GM21723 (cell line): ENCODE measurements around the gene ADAMTSL1.

Source experiments
- ATAC-seq: cut with Tn5 transposase; IDR thresholded peaks from one replicate; pipeline ENCODE4 v1.9.1; 2021; ENCODE audit warnings: mild to moderate bottlenecking, moderate library complexity; ENCODE audit not compliant: unreplicated experiment

Gene ADAMTSL1

DNA sequence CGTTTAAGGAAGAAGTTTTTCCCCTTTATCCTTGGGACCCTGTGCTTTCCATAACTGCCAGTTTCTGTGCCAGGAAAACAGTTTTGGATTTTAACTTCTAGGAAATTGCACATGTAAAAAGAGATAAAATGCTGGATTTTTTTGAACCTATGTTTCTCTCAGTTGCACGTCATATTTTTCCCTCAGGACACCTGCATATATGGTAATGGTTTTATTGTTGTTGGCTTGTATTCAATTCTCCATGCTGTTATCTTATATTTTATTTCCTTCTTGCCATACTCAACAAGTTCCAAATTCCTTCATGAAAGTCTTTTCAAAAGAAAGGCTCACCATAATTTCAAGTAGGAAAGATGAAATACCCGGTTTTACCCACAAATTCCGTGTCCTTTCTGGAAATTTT is 7.9 kb upstream of the ADAMTSL1 start:
- ATAC-seq, result no peak

GRCh38 chr9:18467696-18468095 is 6.3 kb upstream of the ADAMTSL1 start:
- ATAC-seq, result no peak

- ATAC-seq, result no peak
Measured at GRCh38 chr9:18472435-18472834, 1.5 kb upstream of the ADAMTSL1 start.

GRCh38 chr9:18472841-18473251 is 1.1 kb upstream of the ADAMTSL1 start:
- ATAC-seq, result no peak

DNA sequence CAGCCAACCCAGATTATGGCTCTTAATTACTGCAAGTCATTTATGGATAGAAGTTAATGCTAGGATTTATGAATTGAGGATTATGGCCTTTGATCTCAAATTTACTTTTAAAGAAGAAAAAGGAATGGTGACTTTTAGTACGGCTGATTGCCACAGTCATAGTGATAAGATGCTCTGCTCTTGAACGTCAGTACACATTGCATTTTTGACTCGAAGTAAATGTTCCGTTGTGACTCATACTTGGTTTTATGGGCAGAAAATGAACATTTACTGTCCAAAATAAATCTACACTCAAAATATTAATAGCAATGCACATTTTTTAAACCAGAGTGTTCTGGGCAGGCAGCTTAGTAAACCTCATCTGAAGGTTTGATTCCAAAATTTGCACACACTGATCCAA is 830 bp downstream of the ADAMTSL1 start:
- ATAC-seq, result no peak

- ATAC-seq, result no peak
Measured at GRCh38 chr9:18477121-18477660, 3.2 kb downstream of the ADAMTSL1 start.

GRCh38 chr9:18477719-18478118 is 3.8 kb downstream of the ADAMTSL1 start:
- ATAC-seq, result no peak

- ATAC-seq, result no peak
Measured at GRCh38 chr9:18478501-18479361, 4.8 kb downstream of the ADAMTSL1 start.

- ATAC-seq, result no peak
Measured at GRCh38 chr9:18479405-18479804, 5.5 kb downstream of the ADAMTSL1 start.

GRCh38 chr9:18480662-18481093 is 6.7 kb downstream of the ADAMTSL1 start:
- ATAC-seq, result no peak

- ATAC-seq, result no peak
Measured at GRCh38 chr9:18482371-18482770, 8.4 kb downstream of the ADAMTSL1 start.

DNA sequence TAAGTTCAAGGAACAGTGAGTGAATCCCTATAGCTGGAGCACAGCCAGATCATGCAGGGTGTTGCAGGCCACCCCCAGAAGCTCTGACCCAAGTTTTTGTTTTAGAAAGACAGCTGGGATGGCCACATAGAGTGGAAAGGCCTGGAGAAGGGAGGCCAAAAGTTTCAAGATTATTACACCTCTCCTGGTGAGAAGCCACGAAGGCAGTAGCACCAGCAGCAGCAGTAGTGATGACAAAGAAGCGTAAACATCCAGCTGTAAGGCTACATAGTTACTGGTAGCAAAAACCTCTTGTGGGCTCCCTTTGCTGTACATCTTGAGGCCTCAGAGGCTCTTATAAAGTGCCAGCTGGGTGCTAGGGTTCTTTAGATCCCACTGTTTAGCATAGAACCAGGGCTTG is 11.8 kb downstream of the ADAMTSL1 start:
- ATAC-seq, result no peak

DNA sequence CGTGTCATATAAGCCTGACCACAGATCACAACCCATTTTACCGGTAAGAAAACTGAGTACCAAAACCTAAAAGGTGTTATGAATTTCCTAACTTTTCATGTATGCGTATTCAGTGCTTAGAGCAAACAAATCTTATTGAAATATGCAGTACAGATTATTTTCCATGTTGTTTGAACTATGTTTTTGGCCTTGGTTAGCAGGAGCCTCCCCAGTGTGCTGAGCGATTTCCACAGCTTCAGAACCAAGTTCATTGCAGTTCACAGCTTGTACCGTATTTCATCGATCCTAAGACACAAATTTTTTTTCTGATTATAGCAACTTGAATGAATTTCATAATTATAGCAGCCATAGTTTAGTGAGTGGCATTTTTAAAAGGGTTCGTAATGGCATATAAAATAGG is 13.7 kb downstream of the ADAMTSL1 start:
- ATAC-seq, result no peak

- no peak for ATAC-seq
Measured at GRCh38 chr9:18488886-18489285, 14.9 kb downstream of the ADAMTSL1 start.

- no peak for ATAC-seq
Measured at GRCh38 chr9:18489861-18490260, 15.9 kb downstream of the ADAMTSL1 start.

- no peak for ATAC-seq
Measured at GRCh38 chr9:18490641-18491370, 16.9 kb downstream of the ADAMTSL1 start.

- ATAC-seq, result no peak
Measured at GRCh38 chr9:18492612-18493011, 18.7 kb downstream of the ADAMTSL1 start.

DNA sequence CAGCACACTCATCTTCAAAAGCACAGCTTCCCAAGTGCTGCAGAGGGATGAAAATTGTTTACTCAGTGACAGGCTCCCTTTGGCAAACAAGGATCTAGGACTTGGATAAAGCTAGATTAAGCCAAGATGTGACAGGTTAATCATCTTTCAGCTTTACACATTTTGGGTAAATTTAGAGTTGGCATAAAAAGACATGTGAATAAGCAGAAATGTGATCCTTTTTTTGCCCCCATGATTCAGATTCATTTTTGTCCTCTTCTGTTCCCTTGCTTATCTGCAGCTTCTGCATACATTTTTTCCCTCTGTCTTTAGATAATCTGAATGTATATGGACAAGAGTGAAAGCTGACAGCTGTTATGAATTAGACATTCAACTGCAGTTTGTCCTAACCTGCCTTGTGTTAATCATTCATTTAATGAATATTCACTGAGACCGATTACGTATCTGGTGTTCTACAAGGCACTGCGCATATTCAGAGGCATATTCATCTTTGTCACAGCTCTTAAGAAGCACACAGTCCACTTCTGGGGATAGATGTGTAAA is 19.6 kb downstream of the ADAMTSL1 start:
- no peak for ATAC-seq

DNA sequence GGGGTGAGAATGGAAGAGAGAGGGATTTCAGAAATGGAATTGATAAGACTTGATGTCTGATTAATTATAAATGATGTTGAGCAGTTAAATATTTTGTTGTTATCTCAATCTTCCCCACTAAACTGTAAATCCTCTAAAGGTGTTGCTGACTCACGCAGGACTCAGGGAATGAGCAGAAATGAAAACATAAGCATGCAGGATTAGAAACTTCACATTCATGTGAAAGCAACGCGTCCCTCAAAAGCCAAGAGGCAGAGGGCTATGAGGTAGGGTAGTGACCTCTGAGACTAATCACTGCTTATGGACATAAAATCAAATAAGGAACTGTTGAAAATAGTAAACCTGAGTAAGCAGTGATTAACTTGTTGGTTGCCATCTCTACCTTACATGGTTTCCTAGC is 21.1 kb downstream of the ADAMTSL1 start:
- ATAC-seq, result no peak

DNA sequence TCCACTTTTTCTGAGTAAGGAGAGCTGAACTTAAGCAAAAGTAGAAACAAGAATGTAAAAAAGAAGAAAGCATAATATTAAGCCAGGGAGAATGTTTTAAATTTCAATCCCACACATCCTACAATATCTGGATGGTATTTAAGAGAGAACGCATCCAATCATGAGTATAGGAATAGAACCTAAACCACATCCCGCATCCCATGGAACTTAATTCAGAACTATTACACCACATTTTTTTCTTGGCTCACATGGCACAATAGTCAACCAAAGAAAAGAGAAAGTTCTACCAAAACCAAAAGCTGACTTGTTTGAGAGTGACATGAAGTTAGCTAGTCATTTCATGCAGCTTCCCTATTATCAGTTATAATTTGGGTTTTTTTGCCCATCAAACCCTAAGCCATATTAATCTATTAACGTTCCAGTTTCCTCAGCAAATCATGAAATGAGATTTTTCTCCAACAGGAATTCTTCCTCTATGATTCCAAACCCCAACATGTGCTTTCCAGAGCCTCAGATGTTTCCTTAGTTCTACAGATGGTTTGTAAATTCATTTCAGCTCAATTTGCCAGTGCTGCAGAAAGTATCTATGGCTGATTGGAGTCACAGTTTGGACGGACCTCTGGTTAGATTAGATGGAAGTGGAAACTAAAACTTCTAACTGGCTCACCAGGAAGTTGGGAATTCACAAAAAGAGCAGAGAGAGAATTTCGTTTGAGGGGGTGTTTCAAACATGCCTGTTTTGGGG is 22.5 kb downstream of the ADAMTSL1 start:
- ATAC-seq, result no peak

- ATAC-seq, result no peak
Measured at GRCh38 chr9:18499062-18499461, 25.1 kb downstream of the ADAMTSL1 start.
